ENCODE measurements around the gene GLIS2. TPM values are rescaled to one million over a fixed set of nuclear protein-coding genes. Genes with fewer than 3 reads are reported as not detected.

GLIS2 gene
- total RNA-seq, 1 donor from 2014 or later: 23.2 TPM

DNA sequence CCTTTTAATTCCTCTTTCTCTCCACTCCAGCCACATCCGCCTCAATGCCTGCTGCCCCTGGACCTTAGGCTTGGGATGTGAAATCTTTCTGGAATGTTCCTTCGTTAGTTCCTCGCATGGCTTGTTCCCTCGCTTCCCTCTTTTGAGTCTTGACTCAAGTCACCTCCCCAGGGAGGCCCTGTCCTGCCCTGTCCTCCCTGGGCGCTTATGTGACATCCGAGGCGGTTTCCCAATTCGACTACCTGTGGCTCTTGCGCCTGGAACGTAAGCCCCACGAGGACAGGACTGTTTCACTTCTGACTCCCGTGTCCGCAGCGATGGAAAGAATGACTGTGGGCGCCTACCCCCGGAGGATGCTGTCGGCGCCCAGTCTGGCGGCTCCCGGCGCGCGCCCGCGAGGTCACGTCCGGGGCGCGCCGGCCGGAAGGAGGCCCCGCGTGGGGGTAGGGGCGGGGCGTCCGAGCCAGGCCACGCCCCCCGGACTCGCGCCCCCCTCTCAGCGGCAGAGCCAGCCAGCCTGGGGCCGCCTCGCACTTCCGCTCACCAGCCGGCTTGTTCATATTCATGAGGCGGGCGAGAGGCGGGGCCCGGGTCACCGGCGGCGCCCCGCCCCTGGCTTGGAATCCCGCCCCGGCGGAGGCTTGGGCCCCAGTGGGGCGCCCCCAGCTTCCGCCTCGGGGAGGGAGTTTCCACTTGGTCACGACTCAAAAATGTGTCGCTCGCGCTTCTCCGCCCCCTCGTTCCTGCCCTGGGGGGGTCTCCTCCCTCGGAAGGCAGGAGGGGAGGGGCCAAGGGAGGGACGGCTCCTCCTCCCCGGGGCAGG is 8.4 kb upstream of the GLIS2 start:
- Mint-ChIP-seq H3K27ac (peak overlapping the region; percentile 93), H3K9me3 (ENCODE audit: low read depth) (no peaks in the 10 kb centered on the region), H3K4me1 (ENCODE audit: low read depth) (peaks cover 9% of the 10 kb centered on the region), H3K27me3 (no peaks in the 10 kb centered on the region), H3K36me3 (ENCODE audit: insufficient read depth) (peaks cover 1% of the 10 kb centered on the region), H3K4me3 (ENCODE audit: low read depth) (peak overlapping the region; percentile 90)
- peak; percentile 91 for DNase-seq (ENCODE audit: low spot score, unreplicated experiment)
- TF ChIP-seq, protein P1, sequence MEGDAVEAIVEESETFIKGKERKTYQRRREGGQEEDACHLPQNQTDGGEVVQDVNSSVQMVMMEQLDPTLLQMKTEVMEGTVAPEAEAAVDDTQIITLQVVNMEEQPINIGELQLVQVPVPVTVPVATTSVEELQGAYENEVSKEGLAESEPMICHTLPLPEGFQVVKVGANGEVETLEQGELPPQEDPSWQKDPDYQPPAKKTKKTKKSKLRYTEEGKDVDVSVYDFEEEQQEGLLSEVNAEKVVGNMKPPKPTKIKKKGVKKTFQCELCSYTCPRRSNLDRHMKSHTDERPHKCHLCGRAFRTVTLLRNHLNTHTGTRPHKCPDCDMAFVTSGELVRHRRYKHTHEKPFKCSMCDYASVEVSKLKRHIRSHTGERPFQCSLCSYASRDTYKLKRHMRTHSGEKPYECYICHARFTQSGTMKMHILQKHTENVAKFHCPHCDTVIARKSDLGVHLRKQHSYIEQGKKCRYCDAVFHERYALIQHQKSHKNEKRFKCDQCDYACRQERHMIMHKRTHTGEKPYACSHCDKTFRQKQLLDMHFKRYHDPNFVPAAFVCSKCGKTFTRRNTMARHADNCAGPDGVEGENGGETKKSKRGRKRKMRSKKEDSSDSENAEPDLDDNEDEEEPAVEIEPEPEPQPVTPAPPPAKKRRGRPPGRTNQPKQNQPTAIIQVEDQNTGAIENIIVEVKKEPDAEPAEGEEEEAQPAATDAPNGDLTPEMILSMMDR (IDR thresholded peaks at IDR 0.05; ENCODE audit: unreplicated experiment): no peak

DNA sequence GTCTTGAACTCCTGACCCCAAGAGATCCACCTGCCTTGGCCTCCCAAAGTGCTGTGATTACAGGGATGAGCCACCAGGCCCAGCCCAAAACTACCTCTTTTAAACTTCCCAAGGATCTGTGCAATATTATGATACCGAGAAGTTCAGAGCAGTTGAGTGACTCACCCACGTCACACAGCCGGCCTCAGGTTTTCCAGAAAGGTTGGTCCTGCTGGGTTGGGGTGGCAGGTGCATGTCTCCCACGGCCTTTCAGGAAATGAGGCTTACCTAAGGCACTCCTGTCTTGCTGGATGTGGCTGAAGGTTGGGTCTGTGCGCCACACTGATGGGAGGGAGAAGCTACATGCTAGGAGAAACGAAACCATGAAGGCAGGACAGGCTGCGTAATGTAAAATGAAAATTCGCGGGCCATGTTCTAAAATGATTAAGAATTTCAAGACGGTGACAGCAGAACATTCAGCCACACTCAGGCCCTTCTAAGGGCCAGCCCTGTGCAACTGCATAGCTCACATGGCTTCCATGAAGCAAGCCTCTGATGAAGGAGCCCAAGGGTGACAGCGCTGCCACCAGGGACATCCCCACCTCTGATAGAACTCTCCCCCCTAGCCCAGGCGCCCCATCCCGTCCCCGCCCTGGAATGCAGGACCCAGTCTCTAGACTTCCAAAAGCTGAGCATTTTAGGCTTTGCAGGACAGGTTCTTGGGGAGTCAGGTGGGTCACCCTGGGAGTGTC is 6.6 kb upstream of the GLIS2 start:
- H3K9me3 Mint-ChIP-seq (ENCODE audit: low read depth): no peaks in the 10 kb centered on the region
- TF ChIP-seq, protein P1 (IDR thresholded peaks at IDR 0.05; ENCODE audit: unreplicated experiment): no peak
- H3K27ac Mint-ChIP-seq: peak overlapping the region; percentile 33
- peak overlapping the region; percentile 26 for H3K4me3 Mint-ChIP-seq (ENCODE audit: low read depth)
- H3K27me3 Mint-ChIP-seq: no peaks in the 10 kb centered on the region
- no peak for DNase-seq (ENCODE audit: low spot score, unreplicated experiment)
- peaks cover 10% of the 10 kb centered on the region for H3K4me1 Mint-ChIP-seq (ENCODE audit: low read depth)
- peaks cover 1% of the 10 kb centered on the region for H3K36me3 Mint-ChIP-seq (ENCODE audit: insufficient read depth)

DNA sequence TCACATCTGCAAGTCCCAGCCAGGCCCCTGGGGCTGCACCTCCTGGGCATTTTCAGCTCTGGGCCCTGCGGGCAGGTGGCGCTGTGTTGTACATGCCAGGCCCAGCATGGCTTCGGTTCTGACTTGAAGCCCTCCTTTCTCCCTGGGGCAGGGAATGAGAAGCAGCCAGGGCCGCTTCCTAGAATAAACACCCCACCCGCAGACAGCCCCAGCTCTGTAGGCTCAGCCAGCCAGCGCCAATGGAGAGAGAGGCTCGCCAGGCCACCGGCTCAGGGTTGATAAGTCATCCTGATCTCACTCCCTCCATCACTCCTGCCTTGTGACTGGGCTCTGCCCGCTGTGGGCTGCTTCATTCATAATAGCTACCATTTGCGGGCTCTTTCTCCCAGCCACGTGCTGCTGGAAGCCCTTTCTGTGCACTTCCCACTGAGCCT is 6.0 kb upstream of the GLIS2 start:
- H3K36me3 Mint-ChIP-seq (ENCODE audit: insufficient read depth): peaks cover 1% of the 10 kb centered on the region
- no peaks in the 10 kb centered on the region for H3K27me3 Mint-ChIP-seq
- DNase-seq (ENCODE audit: low spot score, unreplicated experiment): peak; percentile 70
- H3K4me3 Mint-ChIP-seq (ENCODE audit: low read depth): no peak overlapping the region
- H3K9me3 Mint-ChIP-seq (ENCODE audit: low read depth): no peaks in the 10 kb centered on the region
- H3K27ac Mint-ChIP-seq: no peak overlapping the region
- peaks cover 10% of the 10 kb centered on the region for H3K4me1 Mint-ChIP-seq (ENCODE audit: low read depth)
- TF ChIP-seq, protein P1 (IDR thresholded peaks at IDR 0.05; ENCODE audit: unreplicated experiment): peak; percentile 74

DNA sequence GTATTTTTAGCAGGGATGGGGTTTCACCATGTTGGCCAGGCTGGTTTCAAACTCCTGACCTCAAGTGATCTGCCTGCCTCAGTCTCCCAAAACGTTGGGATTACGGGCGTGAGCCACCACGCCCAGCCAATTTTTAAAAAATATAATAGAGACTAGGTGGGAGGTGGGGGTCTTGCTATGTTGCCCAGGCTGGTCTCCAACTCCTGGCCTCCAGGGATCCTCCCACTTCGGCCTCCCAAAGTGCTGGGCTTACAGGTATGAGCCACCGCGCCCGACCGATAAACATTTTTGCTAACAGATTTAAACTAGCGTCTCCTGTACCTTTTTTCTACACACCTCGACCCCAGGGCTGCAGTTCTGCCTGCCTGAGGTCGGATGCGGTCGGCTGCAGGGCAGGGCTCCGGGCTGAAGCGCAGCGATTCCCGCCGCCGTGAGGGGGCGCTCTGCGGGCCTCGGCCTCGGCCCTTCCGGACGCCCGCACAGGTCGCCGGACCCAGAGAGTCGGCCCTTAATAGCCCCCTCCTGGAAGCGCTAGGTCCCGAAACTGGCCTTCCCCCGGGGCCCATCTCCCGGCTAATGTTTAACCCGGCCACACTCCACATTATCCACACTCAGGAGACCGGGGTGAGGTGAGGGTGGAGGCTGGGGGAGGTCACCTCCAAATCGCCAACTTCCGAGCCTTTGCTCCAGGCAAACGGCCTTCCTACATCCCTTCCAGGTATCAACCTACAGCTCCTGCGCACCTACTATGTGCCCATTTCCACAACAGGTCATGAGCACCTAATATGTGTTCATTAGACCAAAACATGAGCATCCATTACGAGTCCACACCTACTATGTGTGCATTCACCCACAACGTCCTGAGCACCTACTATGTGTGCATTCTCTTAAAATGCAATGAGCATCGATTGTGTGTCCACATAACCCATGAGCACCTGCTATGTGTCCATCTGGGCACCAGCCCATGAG is 2.0 kb upstream of the GLIS2 start:
- Mint-ChIP-seq H3K27ac (peak overlapping the region; percentile 90), H3K36me3 (ENCODE audit: insufficient read depth) (no peaks in the 10 kb centered on the region)

More for the DNA sequence above, 2.0 kb upstream of the GLIS2 start:
- Mint-ChIP-seq H3K4me1 (ENCODE audit: low read depth) (peaks cover 10% of the 10 kb centered on the region), H3K9me3 (ENCODE audit: low read depth) (no peaks in the 10 kb centered on the region), H3K27me3 (no peaks in the 10 kb centered on the region), H3K4me3 (ENCODE audit: low read depth) (peak overlapping the region; percentile 72)
- TF ChIP-seq, protein P1 (IDR thresholded peaks at IDR 0.05; ENCODE audit: unreplicated experiment): peak; percentile 86
- peak; percentile 77 for DNase-seq (ENCODE audit: low spot score, unreplicated experiment)

All from progenitor cell of endocrine pancreas (in vitro differentiated cells).